RWPE2 (cell line): ENCODE results near the gene GSTM3.
"Not testable (repeated sequence)": the region's sequence is repeated elsewhere in the genome, so short reads cannot be mapped to it uniquely, and the experiment has no call there.

Source experiments
- ATAC-seq: fragments of 200-7000 bp; cut with Tn5 transposase; 3 replicates; pipeline ENCODE4 v1.9.1; 2021; ENCODE audit warnings: low read depth
- DNase-seq: peaks from one replicate; pipeline ENCODE4 v3.0.0-alpha.2; 2020; ENCODE audit warnings: low spot score
- H3K27ac ChIP-seq: fragments of 450-650 bp; 2 replicates; pipeline ENCODE4 v1.5.1; 2017; ENCODE audit warnings: mild to moderate bottlenecking; ENCODE audit not compliant: poor library complexity, severe bottlenecking
- H3K27me3 ChIP-seq: fragments of 250-450 bp; sonication (Bioruptor Pico); 2 replicates; pipeline ENCODE4 v1.5.1; 2021; ENCODE audit warnings: mild to moderate bottlenecking, moderate library complexity; ENCODE audit not compliant: insufficient read depth, poor library complexity, severe bottlenecking
- H3K36me3 ChIP-seq: fragments of 250-450 bp; sonication (Bioruptor Pico); 2 replicates; pipeline ENCODE4 v1.5.1; 2020; ENCODE audit warnings: low read depth, mild to moderate bottlenecking, moderate library complexity
- H3K4me1 ChIP-seq: fragments of 250-450 bp; sonication (Bioruptor Pico); 2 replicates; pipeline ENCODE4 v1.5.1; 2021; ENCODE audit warnings: mild to moderate bottlenecking, moderate library complexity; ENCODE audit not compliant: insufficient read depth, poor library complexity, severe bottlenecking
- H3K4me3 ChIP-seq: fragments of 250-450 bp; sonication (Bioruptor Pico); 2 replicates; pipeline ENCODE4 v1.5.1; 2021; ENCODE audit warnings: mild to moderate bottlenecking, moderate library complexity; ENCODE audit not compliant: severe bottlenecking
- H3K9me3 ChIP-seq: fragments of 250-450 bp; sonication (Bioruptor Pico); 2 replicates; pipeline ENCODE4 v1.5.1; 2021; ENCODE audit warnings: mild to moderate bottlenecking, moderate library complexity; ENCODE audit not compliant: severe bottlenecking
- CTCF ChIP-seq: fragments of 450-650 bp; IDR thresholded peaks from one replicate; pipeline ENCODE4 v1.5.1; 2017; ENCODE audit warnings: mild to moderate bottlenecking, moderate library complexity; ENCODE audit not compliant: poor library complexity, severe bottlenecking

GSTM3 gene

GRCh38 chr1:109750920-109751319 is 10.1 kb upstream of the GSTM3 start:
- Histone ChIP-seq H3K27me3 (no peaks in the 10 kb centered on the region), H3K27ac (no peak overlapping the region), H3K9me3 (no peaks in the 10 kb centered on the region), H3K4me1 (no peaks in the 10 kb centered on the region), H3K4me3 (no peak overlapping the region), H3K36me3 (no peaks in the 10 kb centered on the region)
- TF ChIP-seq CTCF = no peak
- DNase-seq (no peak), ATAC-seq (no peak)

GRCh38 chr1:109750241-109750882 is 9.5 kb upstream of the GSTM3 start:
- ATAC-seq (no peak), DNase-seq (no peak)
- no peak overlapping the region for H3K27ac ChIP-seq
- no peaks in the 10 kb centered on the region for H3K9me3 ChIP-seq
- no peak for TF ChIP-seq CTCF
- H3K36me3 ChIP-seq = no peaks in the 10 kb centered on the region
- no peaks in the 10 kb centered on the region for H3K4me1 ChIP-seq
- no peak overlapping the region for H3K4me3 ChIP-seq
- no peaks in the 10 kb centered on the region for H3K27me3 ChIP-seq

GRCh38 chr1:109749221-109749620 is 8.4 kb upstream of the GSTM3 start:
- H3K4me1 ChIP-seq = no peaks in the 10 kb centered on the region
- no peak for ATAC-seq
- H3K27me3 ChIP-seq = no peaks in the 10 kb centered on the region
- H3K36me3 ChIP-seq = no peaks in the 10 kb centered on the region
- TF ChIP-seq CTCF = no peak
- H3K4me3 ChIP-seq = no peak overlapping the region
- no peaks in the 10 kb centered on the region for H3K9me3 ChIP-seq
- no peak overlapping the region for H3K27ac ChIP-seq
- DNase-seq = no peak

- not testable (repeated sequence) for H3K27me3 ChIP-seq, H3K36me3 ChIP-seq, H3K4me3 ChIP-seq, ATAC-seq, H3K27ac ChIP-seq, DNase-seq, H3K9me3 ChIP-seq, H3K4me1 ChIP-seq
Measured at GRCh38 chr1:109748311-109748710, 7.5 kb upstream of the GSTM3 start.

- Histone ChIP-seq H3K27ac (no peak overlapping the region), H3K4me1 (no peaks in the 10 kb centered on the region), H3K4me3 (peak overlapping the region; percentile 52), H3K36me3 (peaks cover 15% of the 10 kb centered on the region), H3K27me3 (no peaks in the 10 kb centered on the region), H3K9me3 (no peaks in the 10 kb centered on the region)
- TF ChIP-seq CTCF = no peak
- no peak for DNase-seq
- peak; percentile 86 for ATAC-seq
Measured at GRCh38 chr1:109739738-109740614, 862 bp downstream of the GSTM3 start.
